AG09319 (cell line): Measurements from ENCODE around the gene PGM1.
"Not testable (repeated sequence)": the region's sequence is repeated elsewhere in the genome, so short reads cannot be mapped to it uniquely, and the experiment has no call there.

ENCODE experiments used
- DNase-seq: peaks from one replicate; pipeline ENCODE4 v3.0.0-alpha.2; 2010; ENCODE audit warnings: low read depth; ENCODE audit errors: extremely low read depth
- TF ChIP-seq, protein P1 (sequence below): IDR thresholded peaks from 2 replicates; pipeline ENCODE4 v1.5.1; 2011; ENCODE audit warnings: low read depth, mild to moderate bottlenecking, inconsistent platforms, low read length, moderate library complexity

PGM1 gene

DNA sequence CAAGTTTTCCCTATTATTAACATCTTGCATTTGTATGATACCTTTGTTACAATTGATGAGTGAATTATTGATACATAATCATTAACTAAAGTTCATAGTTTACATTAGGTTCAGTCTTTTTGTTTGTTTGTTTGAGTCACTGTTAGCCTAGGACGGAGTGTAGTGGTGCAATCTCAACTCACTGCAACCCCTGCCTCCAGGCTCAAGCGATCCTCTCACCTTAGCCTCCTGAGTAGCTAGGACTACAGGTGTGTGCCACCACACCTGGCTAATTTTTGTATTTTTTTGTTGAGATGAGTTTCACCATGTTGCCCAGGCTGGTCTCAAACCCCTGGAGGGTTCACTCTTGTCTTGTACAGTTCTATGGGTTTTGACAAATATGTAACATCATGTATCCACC is 33.9 kb upstream of the PGM1 start:
- no peak for DNase-seq
- TF ChIP-seq, protein P1, sequence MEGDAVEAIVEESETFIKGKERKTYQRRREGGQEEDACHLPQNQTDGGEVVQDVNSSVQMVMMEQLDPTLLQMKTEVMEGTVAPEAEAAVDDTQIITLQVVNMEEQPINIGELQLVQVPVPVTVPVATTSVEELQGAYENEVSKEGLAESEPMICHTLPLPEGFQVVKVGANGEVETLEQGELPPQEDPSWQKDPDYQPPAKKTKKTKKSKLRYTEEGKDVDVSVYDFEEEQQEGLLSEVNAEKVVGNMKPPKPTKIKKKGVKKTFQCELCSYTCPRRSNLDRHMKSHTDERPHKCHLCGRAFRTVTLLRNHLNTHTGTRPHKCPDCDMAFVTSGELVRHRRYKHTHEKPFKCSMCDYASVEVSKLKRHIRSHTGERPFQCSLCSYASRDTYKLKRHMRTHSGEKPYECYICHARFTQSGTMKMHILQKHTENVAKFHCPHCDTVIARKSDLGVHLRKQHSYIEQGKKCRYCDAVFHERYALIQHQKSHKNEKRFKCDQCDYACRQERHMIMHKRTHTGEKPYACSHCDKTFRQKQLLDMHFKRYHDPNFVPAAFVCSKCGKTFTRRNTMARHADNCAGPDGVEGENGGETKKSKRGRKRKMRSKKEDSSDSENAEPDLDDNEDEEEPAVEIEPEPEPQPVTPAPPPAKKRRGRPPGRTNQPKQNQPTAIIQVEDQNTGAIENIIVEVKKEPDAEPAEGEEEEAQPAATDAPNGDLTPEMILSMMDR = no peak

DNA sequence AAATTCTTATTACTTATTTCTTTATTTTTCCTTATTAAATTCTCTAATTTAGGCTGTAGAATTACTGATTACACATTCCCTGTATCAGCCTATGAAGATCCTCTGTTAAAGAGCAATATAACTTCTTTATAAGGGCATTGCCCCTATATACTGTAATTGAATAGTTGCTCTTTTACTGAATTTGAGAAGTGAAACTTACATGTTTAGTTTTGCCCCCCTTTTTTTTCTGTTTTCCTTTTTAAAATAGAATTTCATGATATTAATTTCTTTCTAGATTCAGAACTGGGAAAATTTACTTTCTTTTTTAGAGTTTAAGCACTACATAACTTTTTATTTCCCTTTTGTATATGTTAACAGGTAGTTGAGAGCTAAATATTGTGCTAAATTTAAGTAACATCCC is 29.5 kb upstream of the PGM1 start:
- TF ChIP-seq, protein P1 = no peak
- no peak for DNase-seq

DNA sequence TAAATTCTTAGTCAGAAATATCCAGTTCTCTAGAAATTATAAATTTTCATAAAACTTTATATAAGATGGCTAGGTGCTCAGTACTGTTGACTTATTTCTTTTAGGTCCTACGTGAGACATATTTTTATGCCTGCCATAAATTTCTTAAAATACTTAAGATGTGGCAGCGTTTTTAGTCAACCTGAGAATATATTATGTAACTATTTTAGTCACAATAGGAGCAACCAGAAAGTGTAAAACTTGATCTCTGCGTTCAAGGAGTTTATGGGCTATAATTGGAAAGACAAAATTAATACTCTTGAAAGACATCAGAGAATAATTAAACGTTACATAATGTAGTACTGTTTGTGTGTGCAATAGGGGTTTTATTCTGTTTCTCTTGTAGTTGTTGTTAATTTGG is 24.1 kb upstream of the PGM1 start:
- DNase-seq = no peak
- TF ChIP-seq, protein P1 = no peak

DNA sequence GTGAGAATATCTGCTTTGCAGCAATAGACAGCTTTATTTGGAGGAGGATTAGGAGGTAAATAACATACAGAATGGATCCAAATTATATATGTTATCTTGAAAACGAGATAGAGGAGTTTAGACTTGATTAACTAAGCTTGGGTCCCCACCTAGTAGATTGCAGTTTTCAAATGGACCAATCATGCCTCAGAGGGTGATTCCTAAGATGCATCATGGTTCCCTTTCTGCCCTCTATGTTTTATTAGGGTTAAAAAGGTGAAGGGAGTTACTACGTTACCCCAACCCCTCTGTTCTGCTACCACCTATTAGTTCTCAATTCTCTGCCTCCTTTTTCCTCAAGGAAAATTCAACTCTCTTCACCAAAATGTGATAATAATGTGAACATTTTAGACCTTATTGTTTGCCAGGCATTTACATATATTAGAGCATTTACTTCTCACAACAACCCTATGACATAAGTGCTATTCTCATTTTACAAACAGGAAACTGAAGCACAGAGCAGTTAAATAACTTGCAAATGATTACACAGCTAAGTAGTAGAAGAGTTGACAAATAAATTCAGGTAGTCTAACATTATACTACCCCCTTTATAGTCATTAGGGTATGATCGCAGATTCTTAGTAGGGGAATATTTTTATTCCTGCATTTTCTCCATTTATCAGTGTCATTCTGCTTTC is 23.4 kb upstream of the PGM1 start:
- TF ChIP-seq, protein P1 = no peak
- DNase-seq = no peak

DNA sequence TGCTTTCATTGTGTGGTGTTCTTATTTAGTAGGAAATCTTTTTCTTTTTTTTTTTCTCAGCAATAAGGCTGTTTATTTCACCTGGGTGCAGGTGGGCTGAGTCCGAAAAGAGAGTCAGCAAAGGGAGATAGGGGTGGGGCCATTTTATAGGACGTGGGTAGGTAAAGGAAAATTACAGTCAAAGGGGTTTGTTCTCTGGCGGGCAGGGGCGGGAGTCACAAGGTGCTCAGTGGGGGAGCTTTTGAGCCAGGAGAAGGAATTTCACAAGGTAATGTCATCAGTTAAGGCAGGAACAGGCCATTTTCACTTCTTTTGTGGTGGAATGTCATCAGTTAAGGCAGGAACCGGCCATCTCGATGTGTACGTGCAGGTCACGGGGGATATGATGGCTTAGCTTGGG is 20.5 kb upstream of the PGM1 start:
- not testable (repeated sequence) for DNase-seq

DNA sequence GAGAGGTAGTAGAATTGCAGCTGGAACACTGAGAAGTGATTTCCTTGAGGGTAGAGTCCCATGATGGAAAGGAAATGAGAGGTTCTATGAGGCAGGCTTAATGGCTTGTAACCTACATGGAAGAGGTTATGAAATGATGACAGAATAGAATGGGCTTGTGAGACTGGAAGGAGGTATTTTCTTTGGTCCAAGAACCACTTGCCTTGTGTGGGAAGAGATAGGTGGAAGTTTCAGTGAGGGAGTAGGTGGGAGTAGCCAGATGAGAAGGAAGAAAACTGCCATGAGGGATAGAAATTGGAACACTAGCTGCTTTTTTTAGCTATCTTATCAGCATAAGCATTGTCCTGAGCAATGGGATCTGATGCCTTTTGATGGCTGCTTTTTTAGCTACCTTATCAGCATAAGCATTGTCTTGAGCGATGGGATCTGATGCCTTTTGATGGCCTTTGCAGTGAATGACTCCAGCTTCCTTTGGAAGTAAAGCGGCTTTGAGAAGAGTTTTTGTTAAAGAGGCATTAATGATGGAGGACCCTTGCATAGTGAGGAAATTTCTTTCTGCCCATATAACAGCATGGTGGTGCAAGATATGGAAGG is 18.9 kb upstream of the PGM1 start:
- DNase-seq = not testable (repeated sequence)

DNA sequence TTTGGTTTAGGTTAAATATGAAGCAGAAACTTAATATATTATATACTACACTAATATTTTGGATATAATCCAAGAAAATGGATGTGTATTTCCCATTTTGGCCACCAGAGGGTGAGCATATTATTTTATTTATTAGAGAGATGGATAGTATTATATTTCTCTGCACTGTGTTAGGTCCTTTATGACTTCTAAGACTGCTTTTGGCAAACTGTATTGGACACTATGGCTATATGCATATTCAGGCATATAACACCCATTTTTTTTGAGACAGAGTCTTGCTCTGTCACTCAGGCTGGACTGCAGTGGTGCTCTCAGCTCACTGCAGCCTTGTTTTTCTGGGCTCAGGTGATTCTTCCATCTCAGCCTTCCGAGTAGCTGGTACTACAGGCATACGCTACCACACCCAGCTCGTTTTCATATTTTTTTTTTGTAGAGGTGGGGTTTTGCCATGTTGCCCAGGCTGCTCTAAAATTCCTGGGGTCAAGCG is 17.8 kb upstream of the PGM1 start:
- TF ChIP-seq, protein P1 = peak; percentile 48
- DNase-seq = no peak

DNA sequence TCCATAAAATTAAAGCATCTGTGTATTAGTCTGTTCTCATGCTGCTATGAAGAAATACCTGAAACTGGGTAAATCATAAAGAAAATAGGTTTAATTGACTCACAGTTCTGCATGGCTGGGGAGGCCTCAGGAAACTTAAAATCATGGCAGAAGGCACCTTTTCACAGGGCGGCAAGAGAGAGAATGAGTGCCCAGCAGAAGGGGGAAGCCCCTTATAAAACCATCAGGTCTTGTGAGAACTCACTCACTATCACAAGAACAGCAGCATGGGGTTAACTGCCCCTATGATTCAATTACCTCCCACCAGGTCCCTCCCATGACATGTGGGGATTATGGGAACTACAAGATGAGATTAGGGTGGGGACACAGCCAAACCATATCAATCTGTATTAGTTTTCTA is 6.9 kb upstream of the PGM1 start:
- not testable (repeated sequence) for DNase-seq

DNA sequence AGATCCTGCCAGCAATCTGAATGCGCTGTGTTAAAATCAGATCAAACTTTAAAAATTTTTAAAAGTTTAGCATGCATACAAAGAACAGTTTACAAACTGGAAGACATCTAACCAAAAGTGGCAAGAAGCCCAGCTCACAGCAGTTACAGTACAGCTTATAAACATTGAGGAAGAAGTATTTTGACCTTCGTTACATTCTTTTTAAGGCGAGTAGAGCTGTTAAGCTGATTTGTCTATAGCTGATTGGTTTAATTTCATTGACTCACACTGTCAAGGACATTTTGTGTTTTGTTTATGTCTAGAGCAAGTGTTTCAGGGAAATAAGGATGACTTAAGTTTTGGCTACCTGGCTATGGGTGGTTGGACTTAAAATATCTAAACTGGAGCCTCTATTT is 3.0 kb upstream of the PGM1 start:
- TF ChIP-seq, protein P1 = no peak
- DNase-seq = no peak
